Measurements from ENCODE around the gene RPS18. TPM values are rescaled to one million over a fixed set of nuclear protein-coding genes. Genes with fewer than 3 reads are reported as not detected.

Gene RPS18
- total RNA-seq, 1 donor from 2014 or later, result 3,212 TPM

DNA sequence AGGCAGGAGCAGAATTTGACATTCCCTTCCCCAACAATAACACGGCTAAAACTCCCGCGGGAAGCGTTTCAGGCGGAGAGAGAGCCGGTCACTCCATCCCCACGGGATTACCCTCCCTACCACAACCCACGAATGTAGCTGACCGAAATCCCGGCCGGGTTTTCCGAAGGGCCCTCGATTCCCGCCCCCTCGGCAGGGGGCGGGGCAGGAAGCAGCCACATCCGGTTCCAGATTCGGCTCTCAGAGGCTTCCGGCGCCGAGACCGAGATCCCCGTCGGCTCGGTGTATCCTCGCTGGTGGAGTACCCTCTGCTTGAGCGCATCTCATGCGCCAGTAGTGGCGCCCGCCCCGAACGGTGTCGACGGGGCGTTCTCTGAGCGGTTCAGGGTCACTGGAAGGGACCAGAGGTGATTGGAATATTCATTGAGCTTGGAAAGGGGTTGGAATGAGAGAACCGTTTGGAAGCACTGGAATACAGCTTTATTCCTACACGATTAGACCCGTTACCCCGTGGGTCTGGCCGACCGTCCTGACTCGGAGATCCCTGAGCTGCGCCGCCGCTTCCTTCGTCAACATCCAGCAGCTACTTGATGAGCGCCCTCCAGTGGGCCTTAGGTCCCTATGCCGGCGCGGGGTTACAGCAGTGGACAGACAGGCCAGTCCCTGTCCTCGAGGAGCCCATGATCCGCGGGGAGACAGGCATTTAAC is 27.5 kb downstream of the RPS18 start:
- Mint-ChIP-seq H3K9me3 (no peaks in the 10 kb centered on the region), H3K27ac (peak overlapping the region; percentile 99), H3K4me1 (peaks cover 28% of the 10 kb centered on the region), H3K4me3 (peak overlapping the region; percentile 94), H3K27me3 (peaks cover 2% of the 10 kb centered on the region), H3K36me3 (ENCODE audit: low read depth) (peaks cover 46% of the 10 kb centered on the region)
- intact Hi-C loops (cut with micrococcal nuclease), result loop anchor here (1.0 to 10.0 kb wide), 11 partner anchors 10 to 1105 kb away; partner anchors contain the start of genes B3GALT4, GPSM3, PBX2 and PFDN6
- peak; percentile 98 for DNase-seq

DNA sequence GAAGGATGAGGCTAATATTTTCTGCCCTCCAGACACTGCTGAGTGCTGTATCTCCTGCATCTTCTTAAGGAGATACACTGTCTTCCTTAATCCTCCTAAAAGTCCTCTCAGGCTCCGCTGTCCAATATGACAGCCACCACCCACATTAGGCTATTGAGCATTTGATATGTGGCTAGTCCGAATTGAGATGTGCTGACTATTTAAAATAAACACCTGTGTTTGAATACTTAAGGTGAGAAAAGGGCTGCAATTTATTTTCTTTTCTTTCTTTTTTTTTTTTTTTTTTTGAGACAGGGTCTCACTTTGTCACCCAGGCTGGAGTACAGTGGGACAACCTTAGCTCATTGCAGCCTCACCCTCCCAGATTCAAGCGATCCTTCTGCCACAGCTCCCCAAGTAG is 30.0 kb downstream of the RPS18 start:
- Mint-ChIP-seq H3K27ac (no peak overlapping the region), H3K4me1 (peaks cover 38% of the 10 kb centered on the region), H3K4me3 (no peak overlapping the region), H3K9me3 (no peaks in the 10 kb centered on the region), H3K27me3 (peaks cover 2% of the 10 kb centered on the region), H3K36me3 (ENCODE audit: low read depth) (peaks cover 56% of the 10 kb centered on the region)
- DNase-seq, result no peak
- intact Hi-C loops (cut with micrococcal nuclease), result no loop called here

DNA sequence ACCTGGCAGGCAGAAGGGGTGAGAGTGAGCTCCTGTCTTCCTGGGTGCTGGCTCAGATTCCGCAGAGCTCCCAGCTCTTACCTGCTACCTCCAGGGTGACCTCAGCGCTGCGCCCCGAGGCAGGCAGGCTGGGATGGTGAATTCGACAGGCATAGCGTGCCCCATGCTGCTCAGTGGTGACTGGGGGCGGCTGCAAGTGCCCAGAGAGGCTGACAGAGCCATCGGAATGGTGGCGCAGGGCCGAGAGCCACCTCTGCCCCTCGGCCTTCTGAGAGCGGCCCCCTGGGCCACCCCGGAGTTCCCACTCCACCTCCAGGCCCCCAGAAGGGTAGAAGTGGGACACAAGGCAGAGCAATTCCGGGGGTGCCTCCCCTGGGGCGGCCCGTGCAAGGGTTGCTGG is 32.3 kb downstream of the RPS18 start:
- H3K27me3 Mint-ChIP-seq, result no peaks in the 10 kb centered on the region
- H3K27ac Mint-ChIP-seq, result no peak overlapping the region
- no peak for DNase-seq
- H3K4me1 Mint-ChIP-seq, result peaks cover 35% of the 10 kb centered on the region
- H3K36me3 Mint-ChIP-seq (ENCODE audit: low read depth), result peaks cover 69% of the 10 kb centered on the region
- H3K9me3 Mint-ChIP-seq, result no peaks in the 10 kb centered on the region
- intact Hi-C loops (cut with micrococcal nuclease), result no loop called here
- no peak overlapping the region for H3K4me3 Mint-ChIP-seq

DNA sequence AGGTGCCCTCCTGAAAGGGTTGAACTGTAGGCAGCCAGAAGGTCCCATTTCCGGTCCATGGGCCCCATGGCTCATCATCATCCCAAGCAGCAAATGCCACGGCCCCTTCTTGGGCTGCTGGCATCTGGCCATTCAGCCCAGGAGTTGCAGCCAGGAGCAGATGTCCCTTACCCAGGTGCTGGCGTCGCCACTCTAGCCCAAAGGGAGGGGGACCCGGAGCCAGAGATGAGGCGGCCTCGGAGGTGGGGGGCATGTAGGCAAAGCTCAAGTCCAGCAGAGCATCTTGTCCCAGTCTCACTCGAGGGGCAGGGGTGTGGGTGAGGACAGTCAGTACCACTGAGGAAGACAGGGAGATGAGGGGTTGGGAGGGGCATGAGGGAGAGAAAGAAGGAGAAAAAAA is 33.2 kb downstream of the RPS18 start:
- H3K36me3 Mint-ChIP-seq (ENCODE audit: low read depth), result peaks cover 63% of the 10 kb centered on the region
- no peak overlapping the region for H3K4me3 Mint-ChIP-seq
- no peak for DNase-seq
- intact Hi-C loops (cut with micrococcal nuclease), result no loop called here
- H3K27ac Mint-ChIP-seq, result no peak overlapping the region
- H3K27me3 Mint-ChIP-seq, result no peaks in the 10 kb centered on the region
- no peaks in the 10 kb centered on the region for H3K9me3 Mint-ChIP-seq
- H3K4me1 Mint-ChIP-seq, result peaks cover 28% of the 10 kb centered on the region

DNA sequence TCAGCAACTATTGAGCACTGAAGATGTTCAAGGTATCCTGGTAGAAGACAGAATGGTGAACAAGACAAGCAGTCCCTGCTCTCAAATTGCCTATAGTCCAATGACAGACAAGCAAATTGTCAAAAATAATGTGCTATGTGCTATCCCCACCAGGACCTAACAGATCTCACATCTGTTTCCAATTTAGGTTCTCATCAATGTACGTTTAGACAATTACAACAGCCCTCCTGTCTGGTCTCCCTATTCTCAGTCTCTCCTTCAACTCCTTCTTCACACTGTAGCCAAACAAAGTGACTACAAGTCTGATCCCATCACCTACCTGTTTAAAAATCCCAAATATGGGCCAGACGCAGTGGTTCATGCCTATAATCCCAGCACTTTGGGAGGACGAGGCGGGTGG is 34.5 kb downstream of the RPS18 start:
- Mint-ChIP-seq H3K27me3 (no peaks in the 10 kb centered on the region), H3K27ac (peak overlapping the region; percentile 32), H3K4me1 (peaks cover 25% of the 10 kb centered on the region), H3K4me3 (no peak overlapping the region), H3K9me3 (no peaks in the 10 kb centered on the region), H3K36me3 (ENCODE audit: low read depth) (peaks cover 62% of the 10 kb centered on the region)
- intact Hi-C loops (cut with micrococcal nuclease), result no loop called here
- no peak for DNase-seq

DNA sequence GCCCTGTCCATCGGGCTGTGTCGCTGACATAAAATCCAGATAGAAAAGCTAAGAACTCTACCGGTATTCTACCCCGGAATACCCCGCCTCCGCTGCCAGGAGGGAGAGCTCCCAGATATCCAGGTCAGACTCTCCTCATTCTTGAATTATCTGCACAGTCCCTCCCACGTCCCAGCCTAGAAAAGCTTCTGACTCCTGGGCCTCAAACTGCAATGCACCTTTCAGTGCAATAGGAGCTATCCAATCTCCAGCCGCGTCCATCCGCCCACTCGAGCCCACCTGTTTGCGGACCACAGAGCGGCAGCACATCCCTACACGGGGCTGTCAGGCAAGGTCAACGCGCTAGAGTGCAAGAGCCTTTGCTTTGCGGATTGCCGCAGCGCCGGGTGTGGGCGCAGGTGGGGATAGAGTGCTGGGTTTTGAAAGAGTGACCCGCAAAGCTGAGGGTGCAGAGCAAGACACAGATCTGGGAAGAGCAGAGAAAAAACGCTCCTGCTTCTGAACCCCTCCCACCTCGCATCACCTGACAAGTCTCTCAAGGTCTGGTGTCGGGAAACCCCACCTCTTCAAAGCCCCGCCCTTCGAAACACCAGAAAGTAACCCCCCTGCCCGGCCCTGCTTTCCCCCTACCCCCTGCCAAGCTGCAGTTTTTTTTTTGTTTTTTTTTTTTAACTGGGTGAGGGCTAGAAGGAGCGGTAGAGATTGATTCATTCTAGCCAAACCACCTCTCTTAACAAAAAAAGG is 40.7 kb downstream of the RPS18 start:
- peak; percentile 95 for DNase-seq
- intact Hi-C loops (cut with micrococcal nuclease), result loop anchor here (2.0 to 10.0 kb wide), 4 partner anchors 32 to 1578 kb away; partner anchors contain the start of gene CLIC1
- Mint-ChIP-seq H3K27ac (peak overlapping the region; percentile 98), H3K4me3 (peak overlapping the region; percentile 98), H3K4me1 (peaks cover 38% of the 10 kb centered on the region), H3K27me3 (no peaks in the 10 kb centered on the region), H3K9me3 (no peaks in the 10 kb centered on the region), H3K36me3 (ENCODE audit: low read depth) (peaks cover 52% of the 10 kb centered on the region)

DNA sequence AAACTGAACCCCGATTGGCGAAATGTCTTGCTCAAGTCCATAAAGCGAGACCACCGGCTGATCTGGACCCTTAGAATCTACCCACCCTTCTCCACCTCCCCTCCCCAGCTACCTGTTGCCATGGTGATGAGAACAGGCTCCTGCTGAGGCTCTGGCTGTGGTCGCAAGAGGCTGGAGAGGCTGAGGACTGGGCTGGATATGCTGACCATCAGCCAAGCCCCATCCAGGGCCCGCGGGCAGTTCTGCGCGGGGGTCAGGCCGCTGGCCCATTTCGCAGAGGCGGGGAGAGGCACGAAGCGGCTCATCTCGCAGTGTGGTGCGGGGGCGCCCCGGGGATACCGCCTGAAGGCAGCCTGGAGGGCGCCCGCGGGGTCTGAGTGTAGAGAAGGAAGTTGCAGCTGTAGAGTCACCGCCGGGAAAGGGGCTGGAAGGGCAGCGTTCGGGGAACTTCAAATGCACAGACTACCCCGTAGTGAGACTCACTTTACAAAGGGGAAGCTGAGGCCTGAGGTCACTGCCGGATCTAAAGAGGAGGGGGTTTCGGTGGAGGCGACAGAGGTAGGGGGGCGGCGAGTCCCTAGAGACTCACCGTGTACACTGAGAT is 41.3 kb downstream of the RPS18 start:
- Mint-ChIP-seq H3K4me3 (peak overlapping the region; percentile 98), H3K27me3 (no peaks in the 10 kb centered on the region), H3K36me3 (ENCODE audit: low read depth) (peaks cover 51% of the 10 kb centered on the region), H3K27ac (peak overlapping the region; percentile 98), H3K4me1 (peaks cover 43% of the 10 kb centered on the region), H3K9me3 (no peaks in the 10 kb centered on the region)
- intact Hi-C loops (cut with micrococcal nuclease), result loop anchor here (2.0 to 10.0 kb wide), 4 partner anchors 32 to 1578 kb away; partner anchors contain the start of gene CLIC1
- DNase-seq, result peak; percentile 83

DNA sequence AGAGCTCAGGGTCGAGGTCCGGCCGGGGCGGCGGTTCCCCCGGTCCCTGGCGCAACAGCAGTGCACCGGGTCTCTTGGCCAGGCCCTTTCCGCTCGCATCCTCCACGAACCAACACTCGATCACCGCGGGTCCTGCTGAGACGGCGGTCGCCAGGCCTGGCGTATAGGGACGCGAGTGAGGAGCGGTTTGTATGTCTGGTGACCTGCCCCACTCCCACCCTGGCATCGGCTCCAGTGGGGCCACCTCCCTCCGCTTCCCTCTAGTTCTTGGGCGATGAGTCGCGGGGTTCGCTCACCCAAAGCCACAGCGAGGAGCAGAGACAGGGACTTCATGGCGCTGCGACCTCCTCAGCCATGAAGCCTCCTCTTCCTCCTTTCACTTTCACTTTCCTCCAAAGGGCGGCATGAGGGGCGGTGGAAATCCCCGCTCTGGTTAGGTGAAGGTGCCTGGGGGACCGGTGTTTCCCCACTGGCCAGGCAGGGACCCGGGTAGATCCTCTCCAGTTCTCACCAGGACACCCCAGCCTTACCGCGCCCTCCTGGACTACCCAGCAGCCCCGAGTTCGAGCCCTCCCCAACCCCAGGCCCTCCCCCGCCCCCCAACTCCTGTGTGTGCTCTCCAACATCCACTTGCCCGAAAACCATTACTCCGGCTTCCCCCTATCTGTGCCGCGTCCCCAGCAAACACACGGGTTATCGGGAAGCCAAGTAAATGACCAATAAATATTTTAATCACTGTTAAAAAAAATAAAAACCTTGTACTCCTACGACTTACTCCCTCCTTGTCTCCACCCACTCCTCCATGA is 42.0 kb downstream of the RPS18 start, which contains the start of gene TAPBP:
Gene TAPBP, minus strand, starts transcription at position 370 of the 806 bp plus-strand sequence. Its CDS starts 37 bp downstream, at position 333.
- intact Hi-C loops (cut with micrococcal nuclease), result loop anchor here (1.0 to 10.0 kb wide), 10 partner anchors 9 to 1579 kb away; partner anchors contain the start of genes CLIC1, HSD17B8, KIFC1 and PFDN6
- no peaks in the 10 kb centered on the region for H3K27me3 Mint-ChIP-seq
- H3K4me3 Mint-ChIP-seq, result peak within 1 kb of the TSS; percentile 98
- peak within 1 kb of the TSS; percentile 98 for H3K27ac Mint-ChIP-seq
- H3K9me3 Mint-ChIP-seq, result no peaks in the 10 kb centered on the region
- peaks cover 45% of the 10 kb centered on the region for H3K4me1 Mint-ChIP-seq
- peak; percentile 97 for DNase-seq
- peaks cover 50% of the 10 kb centered on the region for H3K36me3 Mint-ChIP-seq (ENCODE audit: low read depth)

DNA sequence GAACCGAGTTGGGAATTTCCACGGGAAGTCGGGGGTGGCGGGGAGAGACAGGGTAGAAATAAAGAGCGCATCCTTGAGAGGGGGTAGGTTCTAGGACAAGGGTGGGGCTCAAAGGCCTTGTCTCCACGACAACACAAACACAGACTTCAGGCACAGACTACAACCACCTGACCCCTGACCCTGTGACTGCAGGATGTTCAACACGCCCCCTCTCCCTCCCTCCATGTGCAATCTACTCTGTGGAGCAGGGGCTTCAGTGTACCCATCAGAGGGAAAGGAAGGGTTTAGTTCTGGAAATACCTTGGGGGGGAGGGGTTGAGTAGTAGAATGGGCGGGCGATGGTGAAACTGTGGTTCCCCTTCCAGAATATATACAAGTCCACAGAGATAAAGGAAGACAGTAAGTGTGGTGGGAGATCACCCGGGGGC is 42.7 kb downstream of the RPS18 start:
- Mint-ChIP-seq H3K4me3 (peak overlapping the region; percentile 98), H3K27ac (peak overlapping the region; percentile 98), H3K9me3 (no peaks in the 10 kb centered on the region), H3K27me3 (no peaks in the 10 kb centered on the region), H3K4me1 (peaks cover 49% of the 10 kb centered on the region), H3K36me3 (ENCODE audit: low read depth) (peaks cover 51% of the 10 kb centered on the region)
- DNase-seq, result peak; percentile 92
- intact Hi-C loops (cut with micrococcal nuclease), result loop anchor here (1.0 to 10.0 kb wide), 9 partner anchors 9 to 1580 kb away; partner anchors contain the start of genes CLIC1, HSD17B8, KIFC1 and PFDN6

DNA sequence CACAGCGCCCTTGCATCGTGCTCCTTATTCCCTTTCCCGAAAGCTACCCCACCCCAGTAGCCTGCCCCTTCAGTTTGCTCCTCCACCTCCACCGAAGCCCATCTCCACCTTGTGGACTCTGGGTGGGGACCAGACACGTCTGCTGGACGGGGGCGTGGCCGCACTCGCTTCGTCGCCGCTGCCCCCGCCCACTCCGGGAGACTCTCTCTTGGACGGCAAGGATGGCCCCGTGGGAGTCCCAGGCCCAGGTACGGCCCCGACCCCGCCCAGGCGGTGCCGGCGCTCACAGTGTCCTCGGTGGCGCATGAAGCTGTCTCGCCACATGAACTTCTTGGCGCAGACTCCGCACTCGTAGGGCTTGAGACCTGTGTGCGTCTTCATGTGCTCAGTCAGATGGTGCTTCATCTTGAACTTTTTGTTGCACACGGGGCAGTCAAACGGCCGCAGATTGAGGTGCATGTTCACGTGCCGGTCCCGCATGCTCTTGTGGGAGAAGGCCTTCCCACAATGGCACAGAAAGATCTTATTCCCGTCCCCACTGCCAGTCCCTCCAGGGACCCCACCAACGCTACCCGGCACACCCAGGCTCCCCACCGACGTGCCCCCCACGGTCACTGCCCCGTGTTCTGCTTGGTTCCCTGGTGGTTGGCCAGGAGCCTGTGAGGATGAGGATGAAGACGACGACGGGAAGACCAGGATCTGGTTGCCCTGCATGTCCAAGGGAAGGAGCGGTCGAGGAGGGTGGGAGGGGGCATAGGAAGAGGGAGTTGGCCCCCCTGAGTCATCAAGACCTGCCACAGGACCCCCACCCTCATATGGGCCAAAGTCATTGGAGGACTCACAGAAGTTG is 43.3 kb downstream of the RPS18 start:
- Mint-ChIP-seq H3K36me3 (ENCODE audit: low read depth) (peaks cover 56% of the 10 kb centered on the region), H3K27ac (peak overlapping the region; percentile 98), H3K4me1 (peaks cover 54% of the 10 kb centered on the region), H3K4me3 (peak overlapping the region; percentile 98), H3K9me3 (no peaks in the 10 kb centered on the region), H3K27me3 (no peaks in the 10 kb centered on the region)
- DNase-seq, result peak; percentile 71
- intact Hi-C loops (cut with micrococcal nuclease), result loop anchor here (1.0 to 10.0 kb wide), 9 partner anchors 8 to 1580 kb away; partner anchors contain the start of genes CLIC1, HSD17B8, KIFC1 and PFDN6

DNA sequence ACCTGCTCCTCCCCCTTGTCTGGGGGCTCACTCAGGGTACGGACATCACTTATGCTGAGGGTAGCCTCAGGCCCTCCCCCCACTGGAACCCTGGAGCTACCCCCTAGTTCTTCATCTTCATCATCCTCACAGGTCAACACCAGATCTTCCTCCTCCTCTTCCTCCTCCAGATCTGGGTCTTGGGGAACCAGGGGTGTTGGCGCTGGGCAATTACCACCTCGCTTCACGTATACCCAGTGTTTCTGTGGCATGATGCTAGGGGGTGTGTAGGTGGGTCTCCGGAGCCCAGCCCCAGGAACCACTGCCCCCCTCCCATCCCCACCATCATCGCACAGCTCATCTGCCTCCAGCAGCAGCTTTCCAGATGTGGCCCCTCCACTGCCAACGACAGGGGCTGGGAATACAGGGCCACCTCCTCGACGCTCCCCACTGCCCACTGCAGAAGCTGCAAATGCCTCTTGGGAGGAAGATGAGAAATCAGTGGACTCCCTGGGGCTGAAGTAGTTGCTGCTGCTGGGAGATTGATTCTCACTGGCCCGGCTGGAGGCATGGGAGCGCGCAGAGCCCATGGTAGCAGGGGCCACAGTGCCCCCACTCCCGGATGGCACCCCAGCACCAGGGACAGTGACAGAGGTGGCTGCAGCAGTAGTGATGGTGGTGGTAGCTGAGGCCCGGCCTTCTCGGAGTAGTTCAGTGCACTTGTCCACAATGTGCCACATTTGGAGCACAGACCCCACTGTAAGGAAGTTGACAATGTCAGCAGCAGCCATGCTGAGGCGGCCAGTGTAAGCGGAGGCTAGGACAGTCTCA is 44.1 kb downstream of the RPS18 start:
- intact Hi-C loops (cut with micrococcal nuclease), result loop anchor here (2.0 to 10.0 kb wide), 3 partner anchors 111 to 1581 kb away; partner anchors contain the start of genes CLIC1 and HSD17B8
- H3K4me3 Mint-ChIP-seq, result peak overlapping the region; percentile 98
- no peaks in the 10 kb centered on the region for H3K27me3 Mint-ChIP-seq
- peaks cover 56% of the 10 kb centered on the region for H3K4me1 Mint-ChIP-seq
- no peaks in the 10 kb centered on the region for H3K9me3 Mint-ChIP-seq
- H3K27ac Mint-ChIP-seq, result peak overlapping the region; percentile 98
- H3K36me3 Mint-ChIP-seq (ENCODE audit: low read depth), result peaks cover 58% of the 10 kb centered on the region
- DNase-seq, result peak; percentile 64

All from activated CD4-positive, alpha-beta T cell treated with anti-CD3 and anti-CD28 coated beads, Interleukin-2, amount 10 ng/mL, durations not matched to agents 24 days and 14 days (primary cell).